COLO668 (cell line): ENCODE results near the gene TCAF2.
"Not testable (repeated sequence)": the region's sequence is repeated elsewhere in the genome, so short reads cannot be mapped to it uniquely, and the experiment has no call there.

ENCODE experiments used
- DNase-seq: peaks from one replicate; lab custom pipeline; 2025; ENCODE audit not compliant: unreplicated experiment; lab: John Stamatoyannopoulos, UW

Gene TCAF2

DNA sequence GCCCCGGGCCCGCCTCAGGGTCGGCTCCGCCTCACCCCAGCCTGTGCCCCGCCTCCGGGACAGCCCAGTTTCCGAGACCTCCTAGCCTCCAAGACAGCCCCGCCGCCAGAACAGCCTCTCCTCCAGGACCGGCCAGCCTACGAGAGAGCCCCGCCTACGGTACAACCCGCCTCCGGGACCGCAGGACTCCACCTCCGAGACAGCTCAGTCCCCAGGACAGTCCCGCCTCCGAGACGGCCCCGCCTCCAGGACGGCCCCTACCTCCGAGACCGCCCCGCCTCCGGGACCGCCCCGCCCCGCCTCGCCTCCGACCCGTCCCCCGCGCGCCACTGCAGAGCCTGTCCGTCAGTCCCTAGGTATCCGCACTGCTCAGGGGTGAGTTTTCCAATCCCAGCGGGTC, at the start of gene TCAF2:
TSS of gene TCAF2 (plus strand) at position 329 of the 400 bp plus-strand sequence.
- not testable (repeated sequence) for DNase-seq

- DNase-seq: not testable (repeated sequence)
These were observed 49.3 kb upstream of the TCAF2 start, which contains the start of gene CTAGE15 for GRCh38 chr7:143571501-143571900. CTAGE15 (plus strand) TSS chr7:143571801; CDS start chr7:143571818, 17 bp downstream.

- DNase-seq: not testable (repeated sequence)
These were observed 32.6 kb upstream of the TCAF2 start for GRCh38 chr7:143588183-143588582.

GRCh38 chr7:143589897-143590296, 30.9 kb upstream of the TCAF2 start:
- not testable (repeated sequence) for DNase-seq

DNA sequence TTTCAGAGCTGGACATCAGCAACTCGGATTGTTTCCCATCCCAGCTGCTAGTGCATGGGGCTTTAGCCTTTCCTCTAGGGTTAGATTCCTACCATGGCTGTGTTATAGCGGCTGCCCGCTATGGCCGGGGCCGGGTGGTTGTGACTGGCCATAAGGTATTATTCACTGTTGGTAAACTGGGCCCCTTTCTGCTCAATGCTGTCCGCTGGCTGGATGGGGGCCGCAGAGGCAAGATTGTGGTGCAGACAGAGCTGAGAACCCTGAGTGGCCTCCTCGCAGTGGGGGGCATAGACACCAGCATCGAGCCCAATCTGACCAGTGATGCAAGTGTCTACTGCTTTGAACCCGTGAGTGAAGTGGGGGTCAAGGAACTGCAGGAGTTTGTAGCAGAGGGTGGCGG, 22.7 kb upstream of the TCAF2 start:
- DNase-seq: not testable (repeated sequence)

DNA sequence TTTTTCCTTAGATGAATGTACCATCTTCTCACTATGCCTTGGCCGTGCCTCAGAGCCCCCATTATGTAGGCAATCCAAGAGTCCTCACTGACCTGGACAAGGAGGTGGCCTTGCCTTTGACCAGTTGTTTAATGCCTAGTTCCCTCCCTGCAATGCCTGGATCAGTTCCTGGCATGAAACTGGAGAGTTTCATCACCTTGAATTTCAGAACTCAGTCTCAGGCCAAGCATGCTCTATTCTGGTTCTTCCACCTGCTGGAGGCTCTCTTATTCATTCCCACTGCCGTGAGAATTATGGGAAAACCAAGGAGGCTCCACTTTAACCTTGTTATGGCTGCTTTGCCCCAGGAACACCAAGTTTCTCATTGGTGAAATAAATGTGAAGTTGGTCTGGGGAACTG, 17.2 kb upstream of the TCAF2 start:
- DNase-seq: not testable (repeated sequence)

DNA sequence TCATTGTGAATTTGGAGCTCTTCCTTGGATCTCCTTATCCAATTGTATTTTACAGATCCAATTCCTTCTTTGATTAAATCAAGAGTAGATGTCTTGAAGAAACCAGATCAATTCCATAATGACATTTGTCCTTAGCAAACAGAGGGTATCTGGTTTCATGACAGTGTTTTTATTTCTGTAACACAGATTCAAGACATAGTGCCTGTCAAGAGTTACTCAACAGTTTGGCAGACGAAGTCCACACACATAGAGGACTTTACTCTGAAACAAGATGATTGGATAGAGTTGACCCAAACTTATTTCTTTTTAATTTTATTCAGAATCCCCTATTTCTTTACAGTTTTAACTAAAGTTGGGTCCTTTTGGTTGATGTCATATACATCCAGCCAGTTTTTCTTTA, 14.7 kb upstream of the TCAF2 start:
- DNase-seq: not testable (repeated sequence)

GRCh38 chr7:143615545-143615944, 5.2 kb upstream of the TCAF2 start:
- not testable (repeated sequence) for DNase-seq

DNA sequence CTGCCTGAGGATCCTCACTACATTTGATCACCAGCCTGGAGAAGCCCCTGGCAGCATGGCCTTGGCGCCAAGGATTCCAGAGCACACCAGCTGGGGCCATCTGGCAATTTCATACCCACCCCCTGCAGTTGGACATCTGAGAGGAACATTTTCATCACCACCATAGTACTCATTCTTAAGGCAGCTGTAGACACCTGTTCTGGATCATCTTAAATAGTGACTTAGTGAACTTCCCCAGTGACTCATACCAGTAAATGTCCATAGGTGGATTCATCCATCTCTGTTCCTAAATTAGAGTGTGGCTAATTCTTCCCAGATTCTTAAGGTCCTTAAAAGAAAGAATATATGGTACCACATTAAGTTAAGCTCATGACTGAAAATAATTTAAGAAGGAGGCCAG, 3.6 kb upstream of the TCAF2 start:
- not testable (repeated sequence) for DNase-seq

DNA sequence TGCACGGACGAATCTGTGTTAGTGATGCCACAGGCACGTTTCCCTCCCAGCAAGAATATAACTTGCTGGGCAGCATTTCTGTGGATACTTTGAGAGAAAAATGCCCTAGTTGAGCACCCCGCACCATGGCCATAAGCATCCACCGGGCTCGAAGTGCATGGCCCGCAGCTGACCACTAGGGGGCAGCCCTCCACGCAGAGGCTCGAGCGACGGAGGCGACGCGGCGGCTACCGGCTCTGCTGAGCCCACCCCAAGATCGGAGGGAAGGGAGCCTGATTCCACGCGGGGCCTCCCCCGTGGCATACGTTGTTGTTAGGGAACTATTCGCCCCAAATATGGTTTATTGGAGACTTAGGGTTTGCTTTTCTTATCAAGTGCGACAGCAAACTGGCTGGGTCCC, 716 bp upstream of the TCAF2 start:
- not testable (repeated sequence) for DNase-seq

GRCh38 chr7:143621175-143621574, 401 bp downstream of the TCAF2 start:
- DNase-seq: not testable (repeated sequence)

DNA sequence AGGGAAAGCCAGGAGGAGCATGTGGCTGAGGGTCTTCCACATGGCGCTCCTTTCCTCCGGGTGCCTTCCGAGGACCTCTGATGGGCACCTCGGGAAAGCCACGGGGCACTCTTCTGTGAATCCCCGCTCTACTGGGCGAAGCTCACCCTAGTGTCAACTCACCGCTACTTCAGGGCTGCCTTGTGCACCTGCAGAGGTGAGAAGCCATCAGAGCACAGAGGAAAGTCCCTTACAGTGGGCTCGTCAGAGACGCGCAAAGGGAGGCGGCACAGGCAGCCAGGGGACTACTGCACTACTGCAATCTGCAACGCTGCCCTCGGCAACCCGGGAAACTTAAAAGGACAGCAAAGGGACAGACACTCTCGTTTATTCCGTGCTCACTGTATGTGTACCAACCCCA, 1.4 kb downstream of the TCAF2 start:
- DNase-seq: not testable (repeated sequence)

GRCh38 chr7:143630653-143631052, 9.9 kb downstream of the TCAF2 start:
- not testable (repeated sequence) for DNase-seq

GRCh38 chr7:143632506-143632905, 11.7 kb downstream of the TCAF2 start:
- DNase-seq: not testable (repeated sequence)

DNA sequence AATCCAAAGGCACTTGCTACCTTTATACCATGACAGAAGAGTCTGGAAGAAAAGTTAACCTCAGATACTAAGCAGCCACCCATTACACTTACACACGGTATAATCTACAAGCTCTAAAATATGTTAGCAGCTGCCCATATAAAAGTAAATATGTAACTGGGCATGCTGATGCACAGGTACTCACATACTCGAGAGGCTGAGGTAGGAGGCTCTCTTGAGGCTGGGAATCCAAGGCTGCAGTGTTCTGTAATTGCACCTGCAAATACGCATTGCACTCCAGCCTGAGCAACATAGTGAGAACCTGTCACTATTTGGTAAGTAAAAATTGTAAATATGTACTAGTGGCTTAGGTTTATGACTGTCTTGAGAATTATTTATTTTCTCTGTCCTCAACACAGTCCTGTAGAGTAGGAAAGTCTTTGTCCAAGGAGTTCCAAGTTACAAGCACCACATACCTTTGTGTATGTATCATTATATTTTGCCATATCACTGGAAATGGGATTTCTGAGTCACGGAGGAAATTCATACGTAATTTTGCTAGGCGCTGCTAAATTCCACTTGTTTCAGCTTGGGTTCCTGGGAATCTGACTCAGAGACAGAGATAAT, 12.3 kb downstream of the TCAF2 start:
- not testable (repeated sequence) for DNase-seq

- DNase-seq: not testable (repeated sequence)
These were observed 14.8 kb downstream of the TCAF2 start for GRCh38 chr7:143635364-143636240.

DNA sequence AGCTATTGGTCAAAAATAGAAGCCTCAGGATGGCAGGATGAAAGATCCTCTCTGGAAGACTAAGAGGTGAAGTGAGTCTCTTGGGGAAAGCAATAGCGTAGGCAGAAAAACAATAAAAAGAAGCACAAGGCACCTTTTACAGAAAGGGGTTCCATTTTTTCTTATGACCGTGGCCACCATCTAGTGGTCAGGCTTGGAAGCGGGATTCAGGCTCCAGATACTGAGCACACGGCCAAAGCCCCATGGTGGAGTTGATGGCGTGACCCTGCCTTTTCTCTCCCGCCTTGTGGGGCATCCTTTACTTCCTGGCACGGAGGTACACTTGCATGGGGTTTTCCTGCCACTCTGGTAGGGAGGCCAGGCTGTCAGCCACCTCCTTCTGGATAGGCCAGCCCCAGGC, 18.6 kb downstream of the TCAF2 start:
- DNase-seq: not testable (repeated sequence)

GRCh38 chr7:143640528-143641189, 19.9 kb downstream of the TCAF2 start:
- DNase-seq: not testable (repeated sequence)

DNA sequence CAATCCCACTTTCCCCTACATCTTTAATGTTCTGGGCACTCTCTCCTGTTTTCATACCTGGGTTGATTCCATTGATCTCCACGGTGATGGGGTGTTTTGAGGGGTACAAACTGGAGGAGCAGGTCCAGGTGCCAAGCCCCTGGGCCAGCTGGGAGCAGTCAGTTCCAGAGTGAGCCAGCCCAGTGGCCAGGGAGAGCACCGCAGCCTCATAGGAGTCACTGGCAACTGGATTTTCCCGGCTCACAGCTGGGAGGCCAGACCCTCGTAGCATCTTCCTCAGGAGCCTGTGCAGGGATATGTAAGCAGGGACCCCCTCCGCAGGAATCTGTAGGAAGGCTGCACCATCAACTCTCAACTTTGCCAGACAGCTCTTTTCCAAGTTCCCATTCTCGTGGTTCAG, 25.8 kb downstream of the TCAF2 start:
- not testable (repeated sequence) for DNase-seq

GRCh38 chr7:143649902-143650301, 29.1 kb downstream of the TCAF2 start:
- not testable (repeated sequence) for DNase-seq

DNA sequence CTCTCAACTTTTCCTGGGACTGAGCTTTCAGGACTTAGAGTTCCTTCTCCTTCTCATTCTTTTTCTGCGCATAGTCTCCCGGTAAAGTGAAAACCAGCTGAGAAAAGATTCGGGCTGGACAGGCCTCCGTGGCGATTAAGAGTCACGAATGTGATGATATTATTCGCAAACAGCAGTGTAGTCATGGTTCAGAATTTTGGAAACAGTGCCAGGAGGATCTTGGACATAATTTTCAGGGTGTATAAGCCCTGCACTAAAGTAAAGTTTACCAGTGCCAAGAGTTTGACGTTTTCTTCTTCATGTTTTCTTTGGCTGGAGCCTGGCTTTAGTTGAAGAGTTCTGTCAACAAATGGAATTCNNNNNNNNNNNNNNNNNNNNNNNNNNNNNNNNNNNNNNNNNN, 29.7 kb downstream of the TCAF2 start:
- not testable (repeated sequence) for DNase-seq
